ENCODE data around the gene UMAD1.

UMAD1 gene

GRCh38 chr7:7713730-7714129 lies 73.2 kb downstream of the UMAD1 start:
- H3K9me3 ChIP-seq (replicated peaks; ENCODE audit: insufficient read depth, low read length): no peaks in the 10 kb centered on the region
- H3K4me3 ChIP-seq (ENCODE audit: low read length): no peak overlapping the region
- no peak for DNase-seq
- no peaks in the 10 kb centered on the region for H3F3A ChIP-seq (ENCODE audit: insufficient read depth, low read length)
- H2AFZ ChIP-seq (ENCODE audit: low read length): no peak overlapping the region
- no peaks in the 10 kb centered on the region for H3K79me2 ChIP-seq (ENCODE audit: low read length)
- H3K9ac ChIP-seq (ENCODE audit: low read length): no peak overlapping the region
- H3K4me1 ChIP-seq (ENCODE audit: low read length): peaks cover 12% of the 10 kb centered on the region
- H3K4me2 ChIP-seq (ENCODE audit: low read depth, low read length): peak overlapping the region; percentile 23; the same call in 1 of the 2 replicates
- no peaks in the 10 kb centered on the region for H3K27me3 ChIP-seq (replicated peaks; ENCODE audit: insufficient read depth, low read length)
- H3K9me2 ChIP-seq (replicated peaks; ENCODE audit: insufficient read depth, low read length): no peaks in the 10 kb centered on the region
- H4K20me1 ChIP-seq (ENCODE audit: insufficient read depth, low read length): no peaks in the 10 kb centered on the region
- H3K36me3 ChIP-seq (replicated peaks; ENCODE audit: insufficient read depth, low read length): no peaks in the 10 kb centered on the region
- no peak for TF ChIP-seq EZH2 (optimal IDR thresholded peaks at IDR 0.05; ENCODE audit: low read depth, low read length)
- TF ChIP-seq EZH2phosphoT487 (IDR thresholded peaks at IDR 0.05; ENCODE audit: low read length): no peak
- TF ChIP-seq, protein P1, sequence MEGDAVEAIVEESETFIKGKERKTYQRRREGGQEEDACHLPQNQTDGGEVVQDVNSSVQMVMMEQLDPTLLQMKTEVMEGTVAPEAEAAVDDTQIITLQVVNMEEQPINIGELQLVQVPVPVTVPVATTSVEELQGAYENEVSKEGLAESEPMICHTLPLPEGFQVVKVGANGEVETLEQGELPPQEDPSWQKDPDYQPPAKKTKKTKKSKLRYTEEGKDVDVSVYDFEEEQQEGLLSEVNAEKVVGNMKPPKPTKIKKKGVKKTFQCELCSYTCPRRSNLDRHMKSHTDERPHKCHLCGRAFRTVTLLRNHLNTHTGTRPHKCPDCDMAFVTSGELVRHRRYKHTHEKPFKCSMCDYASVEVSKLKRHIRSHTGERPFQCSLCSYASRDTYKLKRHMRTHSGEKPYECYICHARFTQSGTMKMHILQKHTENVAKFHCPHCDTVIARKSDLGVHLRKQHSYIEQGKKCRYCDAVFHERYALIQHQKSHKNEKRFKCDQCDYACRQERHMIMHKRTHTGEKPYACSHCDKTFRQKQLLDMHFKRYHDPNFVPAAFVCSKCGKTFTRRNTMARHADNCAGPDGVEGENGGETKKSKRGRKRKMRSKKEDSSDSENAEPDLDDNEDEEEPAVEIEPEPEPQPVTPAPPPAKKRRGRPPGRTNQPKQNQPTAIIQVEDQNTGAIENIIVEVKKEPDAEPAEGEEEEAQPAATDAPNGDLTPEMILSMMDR (IDR thresholded peaks at IDR 0.05; ENCODE audit: low read length): no peak
- H3K27ac ChIP-seq (ENCODE audit: low read length): no peak overlapping the region

DNA sequence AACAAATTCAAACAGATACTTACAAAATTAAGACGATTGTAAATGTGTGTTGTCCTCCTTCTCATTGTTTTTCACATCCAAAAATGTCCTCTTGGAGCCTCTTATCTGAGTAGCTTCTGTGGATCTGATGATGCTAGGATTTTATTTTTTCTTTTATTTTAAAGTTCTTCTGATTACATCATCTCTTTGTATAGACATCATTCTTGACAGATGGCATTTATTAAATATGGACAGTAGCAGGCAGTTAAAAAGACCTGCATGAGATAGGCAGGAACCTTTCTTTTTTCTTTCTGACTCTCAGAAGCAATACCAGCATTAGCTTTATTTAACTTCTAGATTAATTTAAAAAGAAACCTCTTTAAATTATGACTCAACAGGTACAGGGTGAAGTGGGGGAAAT lies 77.9 kb downstream of the UMAD1 start, which contains the start of gene RPA3:
Gene RPA3 (minus strand): TSS at position 116 of the 400 bp plus-strand sequence. CDS start 78,189 bp downstream, outside the sequence.
- TF ChIP-seq EZH2 (optimal IDR thresholded peaks at IDR 0.05; ENCODE audit: low read depth, low read length): no peak
- TF ChIP-seq, protein P1 (IDR thresholded peaks at IDR 0.05; ENCODE audit: low read length): no peak
- H3F3A ChIP-seq (ENCODE audit: insufficient read depth, low read length): 0 out of 2 replicates have a peak, but pooled peaks cover 8% of the 10 kb centered on the region
- peak within 1 kb of the TSS; percentile 10; the same call in 1 of the 2 replicates for H3K4me3 ChIP-seq (ENCODE audit: low read length)
- H3K27me3 ChIP-seq (replicated peaks; ENCODE audit: insufficient read depth, low read length): no peaks in the 10 kb centered on the region
- H3K4me1 ChIP-seq (ENCODE audit: low read length): peaks cover 24% of the 10 kb centered on the region
- no peaks in the 10 kb centered on the region for H4K20me1 ChIP-seq (ENCODE audit: insufficient read depth, low read length)
- DNase-seq: no peak
- no peaks in the 10 kb centered on the region for H3K79me2 ChIP-seq (ENCODE audit: low read length)
- peak within 1 kb of the TSS; percentile 32 for H3K4me2 ChIP-seq (ENCODE audit: low read depth, low read length)
- H3K9me2 ChIP-seq (replicated peaks; ENCODE audit: insufficient read depth, low read length): no peaks in the 10 kb centered on the region
- H2AFZ ChIP-seq (ENCODE audit: low read length): peak within 1 kb of the TSS; percentile 10
- H3K27ac ChIP-seq (ENCODE audit: low read length): peak within 1 kb of the TSS; percentile 59; the same call in 1 of the 2 replicates
- H3K9ac ChIP-seq (ENCODE audit: low read length): peak within 1 kb of the TSS; percentile 15; the same call in 1 of the 2 replicates
- H3K36me3 ChIP-seq (replicated peaks; ENCODE audit: insufficient read depth, low read length): no peaks in the 10 kb centered on the region
- no peaks in the 10 kb centered on the region for H3K9me3 ChIP-seq (replicated peaks; ENCODE audit: insufficient read depth, low read length)

- TF ChIP-seq, protein P1 (IDR thresholded peaks at IDR 0.05; ENCODE audit: low read length): no peak
- TF ChIP-seq EZH2 (optimal IDR thresholded peaks at IDR 0.05; ENCODE audit: low read depth, low read length) (no peak), EZH2phosphoT487 (IDR thresholded peaks at IDR 0.05; ENCODE audit: low read length) (no peak)
- Histone ChIP-seq H3K9me3 (replicated peaks; ENCODE audit: insufficient read depth, low read length) (no peaks in the 10 kb centered on the region), H3K79me2 (ENCODE audit: low read length) (no peaks in the 10 kb centered on the region), H3K4me3 (ENCODE audit: low read length) (peak overlapping the region; percentile 10; the same call in 1 of the 2 replicates), H3K27me3 (replicated peaks; ENCODE audit: insufficient read depth, low read length) (no peaks in the 10 kb centered on the region), H3F3A (ENCODE audit: insufficient read depth, low read length) (0 out of 2 replicates have a peak, but pooled peaks cover 8% of the 10 kb centered on the region), H3K9me2 (replicated peaks; ENCODE audit: insufficient read depth, low read length) (no peaks in the 10 kb centered on the region), H3K4me2 (ENCODE audit: low read depth, low read length) (peak overlapping the region; percentile 32), H3K4me1 (ENCODE audit: low read length) (peaks cover 24% of the 10 kb centered on the region), H4K20me1 (ENCODE audit: insufficient read depth, low read length) (no peaks in the 10 kb centered on the region), H2AFZ (ENCODE audit: low read length) (peak overlapping the region; percentile 10), H3K36me3 (replicated peaks; ENCODE audit: insufficient read depth, low read length) (no peaks in the 10 kb centered on the region), H3K9ac (ENCODE audit: low read length) (peak overlapping the region; percentile 15; the same call in 1 of the 2 replicates), H3K27ac (ENCODE audit: low read length) (peak overlapping the region; percentile 59; the same call in 1 of the 2 replicates)
- peak; percentile 94 for DNase-seq
Observed at GRCh38 chr7:7719236-7719635, 78.7 kb downstream of the UMAD1 start.

Measured in MM.1S (cell line).